KMS-11 (cell line): Measurements from ENCODE around the gene TSPAN13.
"Not testable (repeated sequence)": the region's sequence is repeated elsewhere in the genome, so short reads cannot be mapped to it uniquely, and the experiment has no call there.

Experiments
- H2AFZ ChIP-seq: fragments of 200-600 bp; sonication (generic); 2 replicates; pipeline ENCODE4 v1.6.1; 2016; ENCODE audit warnings: antibody characterized with exemption, mixed run types, low read depth
- H3K27ac ChIP-seq: fragments of 200-600 bp; sonication (generic); 2 replicates; pipeline ENCODE4 v1.6.1; 2016; ENCODE audit warnings: mild to moderate bottlenecking, mixed run types
- H3K27me3 ChIP-seq: fragments of 200-600 bp; sonication (generic); 2 replicates; pipeline ENCODE4 v1.6.1; 2017; ENCODE audit warnings: mild to moderate bottlenecking, low read depth, mixed run types, moderate library complexity; ENCODE audit not compliant: insufficient read depth
- H3K36me3 ChIP-seq: fragments of 200-600 bp; sonication (generic); 2 replicates; pipeline ENCODE4 v1.6.1; 2017; ENCODE audit warnings: mild to moderate bottlenecking, mixed run types; ENCODE audit not compliant: insufficient read depth
- H3K4me1 ChIP-seq: fragments of 200-600 bp; sonication (generic); 2 replicates; pipeline ENCODE4 v1.6.1; 2016; ENCODE audit warnings: mild to moderate bottlenecking, low read depth, mixed run types; ENCODE audit not compliant: poor library complexity, severe bottlenecking
- H3K4me2 ChIP-seq: fragments of 200-600 bp; sonication (generic); 2 replicates; pipeline ENCODE4 v1.7.0; 2016; ENCODE audit warnings: mild to moderate bottlenecking, mixed run types
- H3K4me3 ChIP-seq: fragments of 200-600 bp; sonication (generic); IDR thresholded peaks from 2 replicates; pipeline ENCODE4 v1.6.1; 2017; ENCODE audit warnings: low read depth, low read length, mixed read lengths; ENCODE audit not compliant: insufficient read depth
- H3K79me2 ChIP-seq: fragments of 200-600 bp; sonication (generic); 2 replicates; pipeline ENCODE4 v1.6.1; 2016; ENCODE audit warnings: low read depth, mixed run types; ENCODE audit not compliant: insufficient read depth
- H3K9ac ChIP-seq: fragments of 200-600 bp; sonication (generic); 2 replicates; pipeline ENCODE4 v1.6.1; 2016; ENCODE audit warnings: mild to moderate bottlenecking, mixed run types
- H4K20me1 ChIP-seq: fragments of 200-600 bp; sonication (generic); 2 replicates; pipeline ENCODE4 v1.6.1; 2016; ENCODE audit warnings: mild to moderate bottlenecking, mixed run types; ENCODE audit not compliant: insufficient read depth
- CTCF ChIP-seq: fragments of 200-600 bp; sonication (generic); conservative IDR thresholded peaks from 2 replicates; pipeline ENCODE4 v1.6.1; 2017; ENCODE audit warnings: low read depth, mild to moderate bottlenecking, antibody characterized with exemption, low read length, moderate library complexity, mixed read lengths

Gene TSPAN13

GRCh38 chr7:16759840-16760239 lies 6.3 kb downstream of the TSPAN13 start:
- Histone ChIP-seq H4K20me1 (no peaks in the 10 kb centered on the region), H3K27ac (no peak overlapping the region), H3K79me2 (no peaks in the 10 kb centered on the region), H3K4me1 (no peaks in the 10 kb centered on the region), H3K27me3 (no peaks in the 10 kb centered on the region), H3K9ac (no peak overlapping the region), H3K4me2 (no peak overlapping the region), H3K36me3 (no peaks in the 10 kb centered on the region), H2AFZ (no peak overlapping the region), H3K4me3 (no peak overlapping the region)
- no peak for TF ChIP-seq CTCF

GRCh38 chr7:16762177-16762576 lies 8.6 kb downstream of the TSPAN13 start:
- Histone ChIP-seq H4K20me1 (no peaks in the 10 kb centered on the region), H3K79me2 (no peaks in the 10 kb centered on the region), H3K9ac (no peak overlapping the region), H3K4me1 (no peaks in the 10 kb centered on the region), H2AFZ (no peak overlapping the region), H3K4me3 (no peak overlapping the region), H3K27ac (no peak overlapping the region), H3K4me2 (no peak overlapping the region), H3K27me3 (no peaks in the 10 kb centered on the region), H3K36me3 (no peaks in the 10 kb centered on the region)
- TF ChIP-seq CTCF, result no peak

- Histone ChIP-seq H3K79me2 (no peaks in the 10 kb centered on the region), H3K4me1 (no peaks in the 10 kb centered on the region), H4K20me1 (no peaks in the 10 kb centered on the region), H2AFZ (no peak overlapping the region), H3K27me3 (no peaks in the 10 kb centered on the region), H3K36me3 (no peaks in the 10 kb centered on the region), H3K9ac (no peak overlapping the region), H3K27ac (no peak overlapping the region), H3K4me3 (no peak overlapping the region), H3K4me2 (no peak overlapping the region)
- TF ChIP-seq CTCF, result no peak
These were observed 11.4 kb downstream of the TSPAN13 start for GRCh38 chr7:16764942-16765341.

GRCh38 chr7:16765436-16765859 lies 11.9 kb downstream of the TSPAN13 start:
- no peak overlapping the region for H3K9ac ChIP-seq
- no peak overlapping the region for H3K4me3 ChIP-seq
- H3K79me2 ChIP-seq, result no peaks in the 10 kb centered on the region
- no peaks in the 10 kb centered on the region for H4K20me1 ChIP-seq
- TF ChIP-seq CTCF, result no peak
- no peak overlapping the region for H2AFZ ChIP-seq
- no peak overlapping the region for H3K27ac ChIP-seq
- H3K27me3 ChIP-seq, result no peaks in the 10 kb centered on the region
- H3K36me3 ChIP-seq, result no peaks in the 10 kb centered on the region
- no peaks in the 10 kb centered on the region for H3K4me1 ChIP-seq
- H3K4me2 ChIP-seq, result no peak overlapping the region

GRCh38 chr7:16769994-16770393 lies 16.4 kb downstream of the TSPAN13 start:
- not testable (repeated sequence) for H3K27ac ChIP-seq, H3K4me1 ChIP-seq, H3K4me3 ChIP-seq, H3K9ac ChIP-seq, H3K27me3 ChIP-seq, H2AFZ ChIP-seq, H3K36me3 ChIP-seq, H3K4me2 ChIP-seq, H4K20me1 ChIP-seq, H3K79me2 ChIP-seq
